ENCODE results near the gene PRKG1.
"Not testable (repeated sequence)": the region's sequence is repeated elsewhere in the genome, so short reads cannot be mapped to it uniquely, and the experiment has no call there.

PRKG1 gene

GRCh38 chr10:51422311-51423120 lies 348.2 kb downstream of the PRKG1 start:
- DNase-seq (ENCODE audit: low read depth, low spot score): peak; percentile 76

- no peak for DNase-seq (ENCODE audit: low read depth, low spot score)
These were observed 348.8 kb downstream of the PRKG1 start for GRCh38 chr10:51423121-51423452.

DNA sequence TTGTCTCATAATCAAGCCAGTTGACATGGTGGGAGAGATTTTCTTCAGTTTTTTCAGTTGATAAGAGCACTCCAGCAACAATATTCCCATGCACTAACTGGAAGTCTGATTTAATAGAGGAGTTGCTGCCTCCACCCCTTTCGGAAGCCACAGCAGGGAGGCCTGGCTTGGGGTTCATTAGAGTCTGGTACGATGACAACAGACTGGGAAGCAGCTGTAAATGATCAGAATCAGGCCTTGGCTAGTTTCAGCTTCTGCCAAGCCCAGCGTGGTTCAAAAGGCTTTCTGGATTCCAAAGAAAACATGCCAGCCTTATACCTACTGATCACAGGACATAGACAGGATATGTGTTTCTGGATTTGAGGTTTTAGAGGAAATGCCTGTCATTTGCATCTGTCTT lies 351.1 kb downstream of the PRKG1 start:
- DNase-seq (ENCODE audit: low read depth, low spot score): peak; percentile 57

- DNase-seq (ENCODE audit: low read depth, low spot score): no peak
These were observed 353.5 kb downstream of the PRKG1 start for GRCh38 chr10:51427758-51428157.

DNA sequence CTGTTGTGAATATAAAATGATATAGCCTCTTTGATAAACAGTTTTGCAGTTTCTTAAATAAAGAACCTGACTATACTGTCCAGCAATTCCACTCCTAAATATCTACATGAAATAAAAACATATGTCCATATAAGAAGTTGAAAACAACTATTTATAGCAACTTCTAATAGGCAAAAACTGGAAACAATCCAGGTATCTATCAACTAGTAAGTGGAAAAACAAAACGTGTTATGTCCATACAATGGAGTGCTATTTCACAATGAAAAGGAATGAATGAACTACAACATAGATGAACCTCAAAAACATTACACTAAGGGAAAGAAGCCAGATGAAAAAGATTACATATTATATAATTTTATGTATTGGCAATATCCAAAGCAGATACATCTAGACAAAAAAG lies 356.2 kb downstream of the PRKG1 start:
- no peak for DNase-seq (ENCODE audit: low read depth, low spot score)

GRCh38 chr10:51433949-51434475 lies 359.7 kb downstream of the PRKG1 start:
- DNase-seq (ENCODE audit: low read depth, low spot score): no peak

DNA sequence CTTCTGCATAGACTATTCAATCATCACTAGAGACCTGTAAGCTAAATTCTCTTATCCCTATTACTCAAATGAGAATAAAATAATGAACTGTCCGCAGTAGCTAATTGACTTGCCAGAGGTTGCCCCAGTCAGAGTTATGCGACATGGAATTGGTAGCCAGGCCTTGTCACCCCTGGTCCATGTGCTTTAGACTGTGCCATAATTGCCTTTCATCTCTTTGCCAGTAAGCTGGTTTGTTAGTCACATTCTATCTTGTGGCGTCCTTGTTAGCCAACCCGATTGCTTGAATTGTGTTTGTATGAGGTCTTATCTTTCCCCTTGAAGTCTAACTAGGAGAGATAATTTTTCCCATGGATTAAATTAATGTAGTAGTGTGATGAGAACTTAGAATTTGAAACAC lies 362.5 kb downstream of the PRKG1 start:
- no peak for DNase-seq (ENCODE audit: low read depth, low spot score)

GRCh38 chr10:51439645-51440044 lies 365.4 kb downstream of the PRKG1 start:
- DNase-seq (ENCODE audit: low read depth, low spot score): no peak

GRCh38 chr10:51445588-51445987 lies 371.3 kb downstream of the PRKG1 start:
- no peak for DNase-seq (ENCODE audit: low read depth, low spot score)

DNA sequence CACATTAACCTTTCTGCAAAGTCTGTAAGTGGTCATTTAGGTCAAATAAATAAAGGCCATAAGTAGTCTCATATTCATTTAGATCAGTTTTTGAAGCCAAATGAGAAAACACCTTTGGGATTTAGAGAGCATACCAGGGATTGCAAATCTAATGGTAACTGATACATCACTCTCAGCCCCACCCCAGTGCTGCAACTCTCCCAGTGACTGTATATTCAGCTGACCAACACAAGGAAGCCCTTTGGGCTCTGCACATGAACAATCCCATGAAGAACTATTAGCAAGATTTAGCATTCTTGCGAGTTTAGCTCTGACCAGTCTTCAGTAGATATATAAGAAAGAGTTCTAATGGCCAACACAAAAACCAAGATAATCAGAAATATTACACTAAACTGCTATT lies 372.8 kb downstream of the PRKG1 start:
- no peak for DNase-seq (ENCODE audit: low read depth, low spot score)

DNA sequence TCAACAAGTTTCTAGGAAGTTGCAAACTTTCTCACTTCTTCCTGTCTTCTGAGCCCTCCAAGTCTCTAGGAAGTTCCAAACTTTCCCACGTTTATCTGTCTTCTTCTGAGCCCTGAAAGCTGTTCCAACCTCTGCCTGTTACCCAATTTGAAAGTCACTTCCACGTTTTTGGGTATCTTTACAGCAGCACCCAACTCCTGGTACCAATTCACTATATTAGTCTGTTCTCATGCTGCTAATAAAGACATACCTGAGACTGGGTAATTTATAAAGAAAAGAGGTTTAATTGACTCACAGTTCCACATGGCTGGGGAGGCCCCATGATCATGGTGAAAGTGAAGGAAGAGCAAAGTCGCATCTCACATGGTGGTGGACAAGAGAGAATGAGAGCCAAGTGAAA lies 381.5 kb downstream of the PRKG1 start:
- DNase-seq (ENCODE audit: low read depth, low spot score): not testable (repeated sequence)

GRCh38 chr10:51459476-51459875 lies 385.2 kb downstream of the PRKG1 start:
- no peak for DNase-seq (ENCODE audit: low read depth, low spot score)

DNA sequence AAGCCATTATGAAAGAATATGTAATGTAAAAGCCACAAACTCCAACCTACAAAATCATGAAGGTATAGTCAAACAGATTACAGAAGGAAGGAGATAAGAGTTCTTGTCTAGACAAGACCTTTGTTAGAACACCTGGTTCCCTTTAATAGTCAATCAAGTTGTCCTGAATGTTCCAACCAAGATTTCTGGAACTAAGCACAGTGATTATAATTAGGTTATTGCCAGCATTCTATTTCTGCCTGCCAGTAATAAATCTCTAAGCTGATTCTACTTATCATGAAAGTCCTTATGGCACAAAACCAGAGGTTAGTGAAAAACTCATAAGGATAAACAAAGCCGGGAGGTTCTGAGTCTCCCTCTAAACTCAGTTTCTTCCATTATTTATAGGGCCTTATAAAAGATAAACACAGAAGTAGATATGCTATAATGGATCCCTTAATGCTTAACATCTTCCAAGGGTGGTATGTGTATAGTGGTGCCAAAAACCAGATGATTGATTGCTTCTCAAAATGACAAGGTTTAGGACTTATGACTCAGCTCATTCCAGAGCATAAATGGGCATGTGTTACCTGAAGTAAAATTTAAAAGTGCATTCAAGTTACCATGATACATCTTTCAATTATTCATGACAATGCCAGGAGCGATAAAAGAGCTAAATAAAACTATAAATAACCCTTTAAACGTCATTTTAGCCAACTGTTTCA lies 387.9 kb downstream of the PRKG1 start:
- DNase-seq (ENCODE audit: low read depth, low spot score): peak; percentile 11

- no peak for DNase-seq (ENCODE audit: low read depth, low spot score)
These were observed 394.1 kb downstream of the PRKG1 start for GRCh38 chr10:51468424-51468823.

DNA sequence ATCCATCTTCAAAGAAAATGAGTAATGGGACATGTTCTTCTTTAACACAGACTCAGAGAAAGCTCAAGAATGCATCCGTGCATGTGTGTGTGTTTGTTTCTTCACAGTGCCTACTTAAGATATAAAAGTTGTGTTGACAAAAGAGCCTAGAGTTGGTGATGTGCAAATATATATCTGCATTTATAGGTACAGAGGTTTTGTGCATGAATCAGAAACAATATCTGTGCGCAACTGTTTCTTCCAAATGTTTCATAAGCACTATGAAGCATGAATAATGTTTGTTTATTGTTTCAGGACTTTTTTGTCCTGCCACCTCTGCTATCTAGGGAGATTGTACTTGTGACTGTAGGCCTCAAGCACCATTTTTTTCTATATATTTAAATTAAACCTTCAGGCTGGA lies 395.4 kb downstream of the PRKG1 start:
- DNase-seq (ENCODE audit: low read depth, low spot score): no peak

GRCh38 chr10:51471271-51471670 lies 397.0 kb downstream of the PRKG1 start:
- no peak for DNase-seq (ENCODE audit: low read depth, low spot score)

- no peak for DNase-seq (ENCODE audit: low read depth, low spot score)
These were observed 397.9 kb downstream of the PRKG1 start for GRCh38 chr10:51472154-51472553.

GRCh38 chr10:51479711-51480110 lies 405.4 kb downstream of the PRKG1 start:
- DNase-seq (ENCODE audit: low read depth, low spot score): no peak

GRCh38 chr10:51485668-51486067 lies 411.4 kb downstream of the PRKG1 start:
- no peak for DNase-seq (ENCODE audit: low read depth, low spot score)

DNA sequence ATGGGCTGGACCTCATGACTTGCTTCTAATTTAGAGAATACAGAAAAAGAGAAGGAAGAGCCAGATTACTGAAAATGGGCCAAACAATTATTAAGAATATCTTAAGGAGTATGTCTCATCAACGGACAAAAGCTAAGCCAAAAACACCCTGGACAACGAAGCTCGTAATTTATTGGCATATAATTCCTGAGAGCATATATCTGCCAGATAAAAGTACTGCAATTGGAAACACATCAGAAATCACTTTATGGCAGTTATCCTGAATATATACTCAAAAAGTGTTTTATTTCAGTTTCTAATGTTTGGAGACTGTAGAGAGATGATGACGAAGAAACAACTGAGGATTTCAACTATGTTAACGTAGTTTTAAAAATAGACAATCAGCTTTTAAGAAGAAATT lies 413.3 kb downstream of the PRKG1 start:
- no peak for DNase-seq (ENCODE audit: low read depth, low spot score)

- DNase-seq (ENCODE audit: low read depth, low spot score): no peak
These were observed 414.6 kb downstream of the PRKG1 start for GRCh38 chr10:51488766-51489408.

DNA sequence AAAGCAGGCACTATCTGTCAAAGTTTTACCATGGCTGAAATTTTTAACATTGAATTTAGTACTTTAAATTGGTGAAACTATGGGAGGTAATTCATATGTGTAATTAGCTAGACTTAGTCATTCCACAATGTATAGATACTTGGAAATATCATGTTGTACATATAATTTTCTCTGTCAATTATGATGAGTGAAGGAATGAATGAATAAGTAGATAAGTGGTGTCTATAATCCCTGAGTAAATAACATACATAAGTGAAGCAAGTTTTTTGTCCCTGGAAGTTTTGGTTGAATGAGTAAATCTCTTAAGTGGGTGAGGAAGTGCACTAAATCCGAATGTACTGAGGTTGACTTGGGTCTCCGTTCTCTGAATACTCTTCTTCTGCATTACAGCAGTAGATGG lies 424.1 kb downstream of the PRKG1 start:
- DNase-seq (ENCODE audit: low read depth, low spot score): no peak

- DNase-seq (ENCODE audit: low read depth, low spot score): peak; percentile 46
These were observed 427.1 kb downstream of the PRKG1 start for GRCh38 chr10:51501396-51501795.
